GM23338 (cell line): ENCODE measurements around the gene ZNF570. TPM values are rescaled to one million over a fixed set of nuclear protein-coding genes. Genes with fewer than 3 reads are reported as not detected.

Experiments used
- ATAC-seq: fragments of 200-7000 bp; cut with Tn5 transposase; 3 replicates; pipeline ENCODE4 v1.9.1; 2020
- DNase-seq: peaks from one replicate; pipeline ENCODE4 v3.0.0-alpha.2; 2015; ENCODE audit warnings: low spot score
- H2AFZ ChIP-seq: fragments of 200-600 bp; sonication (generic); 2 replicates; pipeline ENCODE4 v1.8.0; 2016; ENCODE audit warnings: antibody characterized with exemption, mild to moderate bottlenecking, moderate library complexity
- H3F3A ChIP-seq: fragments of 200-600 bp; sonication (generic); replicated peaks from 2 replicates; pipeline ENCODE4 v1.8.0; 2017; ENCODE audit warnings: antibody characterized with exemption, mixed run types, low read depth
- H3K27ac ChIP-seq: fragments of 200-600 bp; sonication (generic); 2 replicates; pipeline ENCODE4 v1.6.1; 2016; ENCODE audit warnings: low read depth
- H3K27me3 ChIP-seq: fragments of 200-600 bp; sonication (generic); 2 replicates; pipeline ENCODE4 v1.8.0; 2016; ENCODE audit warnings: mild to moderate bottlenecking, mixed run types, moderate library complexity; ENCODE audit not compliant: insufficient read depth
- H3K36me3 ChIP-seq: fragments of 200-600 bp; sonication (generic); 2 replicates; pipeline ENCODE4 v1.8.0; 2016; ENCODE audit warnings: mild to moderate bottlenecking; ENCODE audit not compliant: insufficient read depth
- H3K4me1 ChIP-seq: fragments of 200-600 bp; sonication (generic); 2 replicates; pipeline ENCODE4 v1.8.0; 2016; ENCODE audit warnings: mild to moderate bottlenecking, moderate library complexity; ENCODE audit not compliant: insufficient read depth
- H3K4me2 ChIP-seq: fragments of 200-600 bp; sonication (generic); 2 replicates; pipeline ENCODE4 v1.7.1; 2017; ENCODE audit warnings: mixed run types
- H3K4me3 ChIP-seq: fragments of 200-600 bp; sonication (generic); 2 replicates; pipeline ENCODE4 v1.6.1; 2016; ENCODE audit warnings: mixed run types
- H3K79me2 ChIP-seq: fragments of 200-600 bp; sonication (generic); replicated peaks from 2 replicates; pipeline ENCODE4 v1.8.0; 2017; ENCODE audit warnings: mild to moderate bottlenecking; ENCODE audit not compliant: insufficient read depth
- H3K9me2 ChIP-seq: fragments of 200-600 bp; sonication (generic); 2 replicates; pipeline ENCODE4 v1.8.0; 2017; ENCODE audit not compliant: insufficient read depth
- H4K20me1 ChIP-seq: fragments of 200-600 bp; sonication (generic); replicated peaks from 2 replicates; pipeline ENCODE4 v1.8.0; 2017; ENCODE audit warnings: mild to moderate bottlenecking; ENCODE audit not compliant: insufficient read depth
- H3K27ac Mint-ChIP-seq: 2 replicates; pipeline ENCODE4 v1.8.0; 2020; ENCODE audit warnings: inconsistent platforms, mild to moderate bottlenecking, moderate library complexity, mixed read lengths
- H3K27me3 Mint-ChIP-seq: 3 replicates; pipeline ENCODE4 v1.8.0; 2022; ENCODE audit warnings: low read depth, mild to moderate bottlenecking, moderate library complexity, mixed read lengths, inconsistent platforms; ENCODE audit not compliant: insufficient read depth, poor library complexity
- H3K36me3 Mint-ChIP-seq: 3 replicates; pipeline ENCODE4 v1.8.0; 2021; ENCODE audit warnings: low read depth, mild to moderate bottlenecking, inconsistent platforms, moderate library complexity, mixed read lengths
- H3K4me1 Mint-ChIP-seq: 3 replicates; pipeline ENCODE4 v1.8.0; 2020; ENCODE audit warnings: mild to moderate bottlenecking, inconsistent platforms, mixed read lengths
- H3K4me3 Mint-ChIP-seq: 3 replicates; pipeline ENCODE4 v1.8.0; 2021; ENCODE audit warnings: moderate library complexity, mild to moderate bottlenecking, inconsistent platforms, mixed read lengths
- H3K9me3 Mint-ChIP-seq: 3 replicates; pipeline ENCODE4 v1.8.0; 2020; ENCODE audit warnings: moderate library complexity, mild to moderate bottlenecking, inconsistent platforms, mixed read lengths
- CREB1 ChIP-seq: fragments of 250-450 bp; sonication (Bioruptor Pico); IDR thresholded peaks from 2 replicates; pipeline ENCODE4 v1.5.0; 2020; ENCODE audit warnings: low read depth, mild to moderate bottlenecking, moderate library complexity
- CTCF ChIP-seq, 2 experiments: fragments of 200-600 bp in 1 of 2; sonication (generic) in 1 of 2; conservative IDR thresholded peaks; 2 replicates each; pipeline versions ENCODE4 v1.5.1 to v1.6.1; 2016 to 2017; ENCODE audit warnings: antibody characterized with exemption in 2 of 2, low read depth in 2 of 2, mild to moderate bottlenecking in 2 of 2, moderate library complexity in 1 of 2
- EZH2 ChIP-seq: fragments of 200-600 bp; sonication (generic); IDR thresholded peaks from one replicate; pipeline ENCODE4 v1.8.0; 2017; ENCODE audit warnings: antibody characterized with exemption, mild to moderate bottlenecking, low read depth; ENCODE audit not compliant: unreplicated experiment
- EZH2phosphoT487 ChIP-seq: fragments of 200-600 bp; sonication (generic); IDR thresholded peaks from one replicate; pipeline ENCODE4 v1.8.1; 2018; ENCODE audit warnings: antibody characterized with exemption; ENCODE audit not compliant: unreplicated experiment
- JUNB ChIP-seq: IDR thresholded peaks from one replicate; pipeline ENCODE4 v1.6.1; 2016; ENCODE audit warnings: antibody characterized with exemption; ENCODE audit not compliant: unreplicated experiment
- POLR2AphosphoS5 ChIP-seq: IDR thresholded peaks from 2 replicates; pipeline ENCODE4 v1.6.1; 2016; ENCODE audit warnings: antibody characterized with exemption, low read depth
- REST ChIP-seq: IDR thresholded peaks from one replicate; pipeline ENCODE4 v1.6.1; 2018; ENCODE audit warnings: antibody characterized with exemption; ENCODE audit not compliant: unreplicated experiment
- STAT1 ChIP-seq: IDR thresholded peaks from one replicate; pipeline ENCODE4 v1.6.1; 2016; ENCODE audit warnings: antibody characterized with exemption; ENCODE audit not compliant: unreplicated experiment
- ZNF114 ChIP-seq: fragments of 250-450 bp; sonication (Bioruptor Pico); IDR thresholded peaks from 2 replicates; pipeline ENCODE4 v1.5.0; 2020; ENCODE audit warnings: mild to moderate bottlenecking, moderate library complexity
- ZNF331 ChIP-seq: fragments of 250-450 bp; sonication (Bioruptor Pico); IDR thresholded peaks from 2 replicates; pipeline ENCODE4 v1.5.0; 2020; ENCODE audit warnings: low read depth, mild to moderate bottlenecking, moderate library complexity
- polyA plus RNA-seq: library from polyadenylated mRNA; unstranded; fragments of >200 nt; fragmentation: Nextera tagmentation; extraction: Ambion mirVana; gene quantifications from 2 replicates; pipeline ENCODE4 v1.2.1, GENCODE V29; 2016
- total RNA-seq: library from RNA; depleted of rRNA; stranded (reverse); fragments of >200 nt; shearing (Covaris generic); gene quantifications from 2 replicates; pipeline ENCODE4 v1.2.3, GENCODE V29; 2014; rRNA removed
- TF ChIP-seq, protein P1 (sequence below): IDR thresholded peaks from 2 replicates; pipeline ENCODE4 v1.6.1; 2016; ENCODE audit warnings: antibody characterized with exemption

The ZNF570 gene
- total and polyA plus RNA-seq, 2 experiments from 2014 or later: 6.6 to 6.8 TPM

DNA sequence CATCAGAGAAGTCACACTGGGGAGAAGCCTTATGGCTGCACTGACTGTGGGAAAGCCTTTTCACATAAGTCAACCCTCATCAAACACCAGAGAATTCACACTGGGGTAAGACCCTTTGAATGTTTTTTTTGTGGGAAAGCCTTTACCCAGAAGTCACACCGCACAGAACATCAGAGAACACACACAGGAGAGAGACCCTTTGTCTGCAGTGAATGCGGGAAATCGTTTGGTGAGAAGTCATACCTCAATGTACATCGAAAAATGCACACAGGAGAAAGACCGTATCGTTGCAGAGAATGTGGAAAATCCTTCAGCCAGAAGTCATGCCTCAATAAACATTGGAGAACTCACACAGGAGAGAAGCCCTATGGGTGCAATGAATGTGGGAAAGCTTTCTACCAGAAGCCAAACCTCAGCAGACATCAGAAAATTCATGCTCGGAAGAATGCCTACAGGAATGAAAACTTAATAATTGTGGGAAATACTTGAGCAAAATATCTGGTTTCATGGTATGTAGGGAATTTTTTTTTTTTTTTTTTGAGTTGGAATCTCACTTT, 68.3 kb downstream of the ZNF570 start:
- no peak overlapping the region for H3K27ac Mint-ChIP-seq
- ATAC-seq: no peak
- H3K9me2 ChIP-seq: no peaks in the 10 kb centered on the region
- H3K79me2 ChIP-seq: no peaks in the 10 kb centered on the region
- H3K4me2 ChIP-seq: no peak overlapping the region
- peaks cover 90% of the 10 kb centered on the region for H3K9me3 Mint-ChIP-seq
- no peak overlapping the region for H3K27ac ChIP-seq
- no peaks in the 10 kb centered on the region for H3K27me3 ChIP-seq
- H3F3A ChIP-seq: no peaks in the 10 kb centered on the region
- TF ChIP-seq REST (no peak), ZNF114 (CRISPR knock-in tag) (no peak), CTCF (conservative IDR thresholded peaks at IDR 0.05; ENCODE audit: low read depth in 2 of 2) (no peak), EZH2 (no peak), CREB1 (CRISPR knock-in tag) (no peak), JUNB (no peak), POLR2AphosphoS5 (no peak), ZNF331 (CRISPR knock-in tag) (no peak), STAT1 (no peak), EZH2phosphoT487 (no peak)
- TF ChIP-seq, protein P1, sequence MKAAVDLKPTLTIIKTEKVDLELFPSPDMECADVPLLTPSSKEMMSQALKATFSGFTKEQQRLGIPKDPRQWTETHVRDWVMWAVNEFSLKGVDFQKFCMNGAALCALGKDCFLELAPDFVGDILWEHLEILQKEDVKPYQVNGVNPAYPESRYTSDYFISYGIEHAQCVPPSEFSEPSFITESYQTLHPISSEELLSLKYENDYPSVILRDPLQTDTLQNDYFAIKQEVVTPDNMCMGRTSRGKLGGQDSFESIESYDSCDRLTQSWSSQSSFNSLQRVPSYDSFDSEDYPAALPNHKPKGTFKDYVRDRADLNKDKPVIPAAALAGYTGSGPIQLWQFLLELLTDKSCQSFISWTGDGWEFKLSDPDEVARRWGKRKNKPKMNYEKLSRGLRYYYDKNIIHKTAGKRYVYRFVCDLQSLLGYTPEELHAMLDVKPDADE: no peak
- no peaks in the 10 kb centered on the region for H4K20me1 ChIP-seq
- H2AFZ ChIP-seq: no peak overlapping the region
- H3K36me3 ChIP-seq: peaks cover 48% of the 10 kb centered on the region
- no peak overlapping the region for H3K4me3 Mint-ChIP-seq
- H3K4me1 ChIP-seq: no peaks in the 10 kb centered on the region
- peak; percentile 21 for DNase-seq
- H3K27me3 Mint-ChIP-seq: no peaks in the 10 kb centered on the region
- H3K4me1 Mint-ChIP-seq: no peaks in the 10 kb centered on the region
- H3K36me3 Mint-ChIP-seq: peaks cover 79% of the 10 kb centered on the region
- H3K4me3 ChIP-seq: no peak overlapping the region

Other genes starting within 250 kb of the ZNF570 start
- gene ZNF527, start 98.3 kb upstream of the ZNF570 start, total RNA-seq: 4.0 and 7.9 TPM in 2 replicates
- 0.97 and 1.5 TPM in 2 replicates for gene ZNF527, start 98.3 kb upstream of the ZNF570 start, polyA plus RNA-seq
- gene ZNF569, start 1.9 kb upstream of the ZNF570 start, total RNA-seq: 17.5 and 18.7 TPM in 2 replicates
- 6.4 and 7.9 TPM in 2 replicates for gene ZNF569, start 1.9 kb upstream of the ZNF570 start, polyA plus RNA-seq
- 11.4 and 13.5 TPM in 2 replicates for gene ZNF793, start 37.6 kb downstream of the ZNF570 start, total RNA-seq
- gene ZNF793, start 37.6 kb downstream of the ZNF570 start, polyA plus RNA-seq: 6.8 and 8.0 TPM in 2 replicates
- gene ZNF571, start 125.4 kb downstream of the ZNF570 start, total RNA-seq: 4.4 and 6.3 TPM in 2 replicates
- 5.0 TPM in 2 replicates for gene ZNF571, start 125.4 kb downstream of the ZNF570 start, polyA plus RNA-seq
- gene ZNF540, start 125.5 kb downstream of the ZNF570 start, total RNA-seq: 3.0 TPM in 1 of 2 replicates, not detected in the other
- not detected in 2 replicates for gene ZNF540, start 125.5 kb downstream of the ZNF570 start, polyA plus RNA-seq
- 5.9 and 6.3 TPM in 2 replicates for gene ZFP30, start 186.1 kb downstream of the ZNF570 start, total RNA-seq
- 2.0 and 2.1 TPM in 2 replicates for gene ZFP30, start 186.1 kb downstream of the ZNF570 start, polyA plus RNA-seq